ENCODE measurements around the gene MARCHF2. TPM values are rescaled to one million over a fixed set of nuclear protein-coding genes. Genes with fewer than 3 reads are reported as not detected.
A peak's percentile ranks its signal among the peaks of the same experiment; 100 is the strongest.

MARCHF2 gene
- total RNA-seq, 5 donors from 2014 or later (not counting 1 experiment from before 2014, with no cell fraction given): 20.6 to 40.7 (median 35.6) TPM

DNA sequence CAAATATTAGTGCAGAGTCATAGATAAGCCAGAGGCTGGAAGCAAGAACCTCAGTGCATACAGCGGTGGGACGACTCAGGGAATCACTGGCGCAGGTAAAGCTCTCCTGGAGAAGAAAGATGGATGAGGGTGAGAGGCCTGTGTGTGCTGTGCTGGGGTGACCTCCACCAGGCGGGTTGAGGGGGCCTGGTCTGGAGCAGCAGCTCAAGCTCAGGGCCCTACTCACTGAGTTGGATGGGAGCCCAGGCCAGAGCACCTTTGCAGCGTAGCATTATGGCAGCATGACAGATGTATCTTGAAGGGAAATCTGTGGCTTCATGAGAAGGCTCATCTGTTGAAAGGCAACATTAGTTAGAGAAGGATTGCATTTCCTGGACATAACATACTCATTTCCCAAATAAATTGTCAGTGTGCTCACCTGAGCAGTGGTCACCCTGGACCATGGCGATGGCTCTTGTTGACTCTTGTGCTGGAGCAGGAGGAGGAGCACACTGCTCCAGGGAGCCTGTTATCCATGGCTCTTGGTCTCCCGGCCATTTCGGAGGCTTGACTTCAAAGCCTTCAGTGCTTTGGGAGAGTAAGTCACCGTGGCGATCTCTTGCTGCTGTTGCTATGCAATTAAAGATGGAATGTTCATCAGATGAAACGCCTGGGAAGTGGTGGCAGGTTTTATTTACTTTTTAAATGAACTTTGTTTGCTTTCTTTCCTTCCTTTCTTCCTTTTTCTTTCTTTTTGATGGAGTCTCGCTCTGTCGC, 56.7 kb downstream of the MARCHF2 start:
- H3K9me3 Mint-ChIP-seq: no peaks in the 10 kb centered on the region
- DNase-seq (no peak), ATAC-seq (replicated peaks in 1 of 4) (peak in 1 of 4 experiments; percentile 15)
- H3K27ac Mint-ChIP-seq: peak overlapping the region in 1 of 2 donors; percentile 36
- Histone ChIP-seq H3K27me3 (replicated peaks in 1 of 2; ENCODE audit: control insufficient read depth in 2 of 2, extremely low read depth in 1 of 2, insufficient read depth in 2 of 2, low read length in 1 of 2) (no peaks in the 10 kb centered on the region), H3K4me3 (ENCODE audit: control insufficient read depth in 1 of 2, extremely low read depth in 1 of 2, low read length in 1 of 2) (no peak overlapping the region), H3K4me1 (ENCODE audit: control insufficient read depth in 1 of 2, extremely low read depth in 1 of 2, insufficient read depth in 2 of 2, low read length in 2 of 2) (no peaks in the 10 kb centered on the region), H3K36me3 (ENCODE audit: control insufficient read depth in 2 of 2, extremely low read depth in 1 of 2, insufficient read depth in 1 of 2, low read length in 1 of 2) (peaks cover 23 to 95% of the 10 kb centered on the region in 2 donors), H3K27ac (ENCODE audit: low read length) (no peak overlapping the region), H3K9me3 (no peaks in the 10 kb centered on the region)
- H3K4me3 Mint-ChIP-seq: no peak overlapping the region
- WGBS (ENCODE audit: insufficient coverage): 96% methylated on average over 8 of the region's 13 CpGs
- no peaks in the 10 kb centered on the region for H3K27me3 Mint-ChIP-seq
- peaks cover 71% of the 10 kb centered on the region for H3K36me3 Mint-ChIP-seq
- POLR2A ChIA-PET: interaction anchor here in 1 of 2 donors (1.4 kb wide), 1 partner anchor 8 kb away, joined by 3 read pairs; no protein-coding TSS in a partner anchor
- CTCF ChIA-PET: no interaction called here
- peaks cover 32 to 37% (median 33%) of the 10 kb centered on the region in 3 donors for H3K4me1 Mint-ChIP-seq

DNA sequence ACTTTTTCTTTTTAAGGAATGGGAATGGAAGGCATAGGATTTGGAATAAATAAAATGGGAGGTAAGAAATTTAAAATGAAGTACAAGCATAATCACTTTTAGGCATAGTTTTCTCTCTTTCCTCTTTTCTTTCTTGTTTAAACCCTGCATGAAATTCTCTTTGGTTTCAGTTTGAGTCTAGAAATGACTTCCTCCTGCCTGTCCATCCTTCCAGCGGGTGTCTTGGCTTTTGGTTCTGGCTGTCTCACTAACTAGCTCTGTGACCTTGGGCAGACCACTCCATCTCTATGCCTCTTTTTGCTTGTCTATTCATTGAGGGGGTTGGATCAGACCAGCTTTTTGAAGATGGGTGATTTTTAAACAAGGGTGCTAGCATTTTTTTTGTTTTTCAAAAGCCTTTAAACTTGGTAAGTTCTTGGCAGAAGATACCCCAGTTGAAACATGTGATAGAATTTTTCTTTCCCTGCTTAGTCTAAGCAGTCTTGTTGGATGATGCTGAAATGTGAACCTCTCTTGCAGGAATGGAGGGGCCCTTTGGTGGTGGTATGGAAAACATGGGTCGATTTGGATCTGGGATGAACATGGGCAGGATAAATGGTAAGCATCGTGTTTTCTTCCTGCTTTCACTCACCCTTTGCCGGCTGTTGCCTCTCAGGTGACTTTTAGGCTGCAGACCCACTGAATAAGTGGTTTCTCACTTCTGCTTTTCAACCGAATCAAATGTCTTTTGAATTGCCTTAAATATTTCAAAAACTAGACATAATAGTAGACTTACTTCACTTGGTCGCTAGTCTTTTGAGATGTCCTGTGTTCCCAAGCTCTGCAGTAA, 60.8 kb downstream of the MARCHF2 start:
- CTCF ChIA-PET: interaction anchor here in 1 of 2 donors (0.7 kb wide), 1 partner anchor 127 kb away, joined by 3 read pairs; no protein-coding TSS in a partner anchor
- WGBS (ENCODE audit: insufficient coverage): 20% methylated on average over 2 of the region's 6 CpGs
- Mint-ChIP-seq H3K27ac (peak overlapping the region; percentile 75 to 84), H3K4me1 (peaks cover 47 to 53% (median 53%) of the 10 kb centered on the region in 3 donors), H3K4me3 (no peak overlapping the region), H3K36me3 (peaks cover 53% of the 10 kb centered on the region), H3K27me3 (no peaks in the 10 kb centered on the region), H3K9me3 (no peaks in the 10 kb centered on the region)
- POLR2A ChIA-PET: interaction anchor here in 1 of 2 donors (0.6 kb wide), 1 partner anchor 244 kb away, joined by 4 read pairs; no protein-coding TSS in a partner anchor
- DNase-seq (no peak), ATAC-seq (replicated peaks in 1 of 4) (no peak)
- no peak overlapping the region for H3K27ac ChIP-seq (ENCODE audit: low read length)
- no peaks in the 10 kb centered on the region for H3K9me3 ChIP-seq
- H3K27me3 ChIP-seq (replicated peaks in 1 of 2; ENCODE audit: control insufficient read depth in 2 of 2, extremely low read depth in 1 of 2, insufficient read depth in 2 of 2, low read length in 1 of 2): no peaks in the 10 kb centered on the region
- peaks cover 17 to 89% of the 10 kb centered on the region in 2 donors for H3K36me3 ChIP-seq (ENCODE audit: control insufficient read depth in 2 of 2, extremely low read depth in 1 of 2, insufficient read depth in 1 of 2, low read length in 1 of 2)
- H3K4me1 ChIP-seq (ENCODE audit: control insufficient read depth in 1 of 2, extremely low read depth in 1 of 2, insufficient read depth in 2 of 2, low read length in 2 of 2): peaks cover 14 to 27% of the 10 kb centered on the region in 2 experiments
- no peak overlapping the region for H3K4me3 ChIP-seq (ENCODE audit: control insufficient read depth in 1 of 2, extremely low read depth in 1 of 2, low read length in 1 of 2)

- no peaks in the 10 kb centered on the region for H3K9me3 Mint-ChIP-seq
- Histone ChIP-seq H3K27me3 (replicated peaks in 1 of 2; ENCODE audit: control insufficient read depth in 2 of 2, extremely low read depth in 1 of 2, insufficient read depth in 2 of 2, low read length in 1 of 2) (no peaks in the 10 kb centered on the region), H3K36me3 (ENCODE audit: control insufficient read depth in 2 of 2, extremely low read depth in 1 of 2, insufficient read depth in 1 of 2, low read length in 1 of 2) (peaks cover 17 to 83% of the 10 kb centered on the region in 2 donors), H3K4me3 (ENCODE audit: control insufficient read depth in 1 of 2, extremely low read depth in 1 of 2, low read length in 1 of 2) (no peak overlapping the region), H3K27ac (ENCODE audit: low read length) (no peak overlapping the region), H3K4me1 (ENCODE audit: control insufficient read depth in 1 of 2, extremely low read depth in 1 of 2, insufficient read depth in 2 of 2, low read length in 2 of 2) (peaks cover 14 to 35% of the 10 kb centered on the region in 2 experiments), H3K9me3 (no peaks in the 10 kb centered on the region)
- ATAC-seq (replicated peaks in 1 of 4): no peak
- no peaks in the 10 kb centered on the region for H3K27me3 Mint-ChIP-seq
- DNase-seq: no peak
- H3K36me3 Mint-ChIP-seq: peaks cover 43% of the 10 kb centered on the region
- no CpG with 5 or more reads among the region's 1 CpG for WGBS (ENCODE audit: insufficient coverage)
- POLR2A ChIA-PET: interaction anchor here in 1 of 2 donors (0.6 to 0.7 kb wide), 2 partner anchors 7 to 96 kb away, joined by 3 to 4 read pairs; no protein-coding TSS in a partner anchor
- CTCF ChIA-PET: interaction anchor here in 1 of 2 donors (0.7 kb wide), 1 partner anchor 500 kb away, joined by 3 read pairs; no protein-coding TSS in a partner anchor
- H3K4me3 Mint-ChIP-seq: no peak overlapping the region
- H3K4me1 Mint-ChIP-seq: peaks cover 45 to 54% (median 51%) of the 10 kb centered on the region in 3 donors
- no peak overlapping the region for H3K27ac Mint-ChIP-seq
These were observed 61.9 kb downstream of the MARCHF2 start for GRCh38 chr19:8475005-8475404.

- H3K9me3 ChIP-seq: no peaks in the 10 kb centered on the region
- no peak for DNase-seq
- Mint-ChIP-seq H3K27me3 (no peaks in the 10 kb centered on the region), H3K27ac (peak overlapping the region; percentile 44 to 59), H3K9me3 (no peaks in the 10 kb centered on the region), H3K36me3 (peaks cover 43% of the 10 kb centered on the region), H3K4me1 (peaks cover 58 to 67% (median 65%) of the 10 kb centered on the region in 3 donors), H3K4me3 (no peak overlapping the region)
- H3K4me3 ChIP-seq (ENCODE audit: control insufficient read depth in 1 of 2, extremely low read depth in 1 of 2, low read length in 1 of 2): no peak overlapping the region
- H3K27ac ChIP-seq (ENCODE audit: low read length): no peak overlapping the region
- CTCF ChIA-PET: no interaction called here
- POLR2A ChIA-PET: interaction anchor here in 1 of 2 donors (0.6 to 0.7 kb wide), 2 partner anchors 21 to 22 kb away, joined by 4 to 7 read pairs; no protein-coding TSS in a partner anchor
- peaks cover 9 to 78% of the 10 kb centered on the region in 2 donors for H3K36me3 ChIP-seq (ENCODE audit: control insufficient read depth in 2 of 2, extremely low read depth in 1 of 2, insufficient read depth in 1 of 2, low read length in 1 of 2)
- WGBS (ENCODE audit: insufficient coverage): 58% methylated on average over 2 of the region's 8 CpGs
- H3K27me3 ChIP-seq (replicated peaks in 1 of 2; ENCODE audit: control insufficient read depth in 2 of 2, extremely low read depth in 1 of 2, insufficient read depth in 2 of 2, low read length in 1 of 2): no peaks in the 10 kb centered on the region
- H3K4me1 ChIP-seq (ENCODE audit: control insufficient read depth in 1 of 2, extremely low read depth in 1 of 2, insufficient read depth in 2 of 2, low read length in 2 of 2): peaks cover 18 to 50% of the 10 kb centered on the region in 2 experiments
- no peak for ATAC-seq (replicated peaks in 1 of 4)
These were observed 63.4 kb downstream of the MARCHF2 start for GRCh38 chr19:8476524-8476923.

DNA sequence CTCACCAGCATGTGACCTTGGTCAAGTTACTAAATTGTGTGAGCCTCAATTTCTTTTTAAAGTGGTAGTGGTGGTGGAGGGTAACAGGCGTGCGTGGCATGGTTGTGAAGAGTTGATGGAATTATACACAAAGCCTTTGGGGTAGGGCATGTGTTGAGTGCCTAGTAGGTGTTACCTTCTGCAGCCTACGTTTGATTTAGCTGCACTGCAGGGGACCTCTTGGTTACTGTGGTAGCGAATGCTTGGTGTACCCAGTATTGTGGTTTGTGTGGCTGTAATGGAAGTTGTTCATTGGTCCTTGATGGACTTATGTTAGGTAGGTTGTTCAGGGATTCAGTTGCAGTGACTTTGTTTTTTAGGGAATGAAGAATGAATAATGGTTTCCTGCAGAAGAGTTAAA, 64.8 kb downstream of the MARCHF2 start:
- ATAC-seq (replicated peaks in 1 of 4) (peak in 1 of 4 experiments; percentile 25), DNase-seq (no peak)
- Mint-ChIP-seq H3K4me3 (peak overlapping the region in 2 of 3 donors; percentile 25 to 66), H3K36me3 (peaks cover 43% of the 10 kb centered on the region), H3K9me3 (no peaks in the 10 kb centered on the region), H3K27ac (peak overlapping the region; percentile 71 to 90), H3K27me3 (no peaks in the 10 kb centered on the region), H3K4me1 (peaks cover 71 to 74% (median 72%) of the 10 kb centered on the region in 3 donors)
- WGBS (ENCODE audit: insufficient coverage): 30% methylated on average over 3 of the region's 4 CpGs
- Histone ChIP-seq H3K9me3 (no peaks in the 10 kb centered on the region), H3K27ac (ENCODE audit: low read length) (no peak overlapping the region), H3K4me3 (ENCODE audit: control insufficient read depth in 1 of 2, extremely low read depth in 1 of 2, low read length in 1 of 2) (no peak overlapping the region), H3K27me3 (replicated peaks in 1 of 2; ENCODE audit: control insufficient read depth in 2 of 2, extremely low read depth in 1 of 2, insufficient read depth in 2 of 2, low read length in 1 of 2) (no peaks in the 10 kb centered on the region), H3K4me1 (ENCODE audit: control insufficient read depth in 1 of 2, extremely low read depth in 1 of 2, insufficient read depth in 2 of 2, low read length in 2 of 2) (peaks cover 18 to 52% of the 10 kb centered on the region in 2 experiments), H3K36me3 (ENCODE audit: control insufficient read depth in 2 of 2, extremely low read depth in 1 of 2, insufficient read depth in 1 of 2, low read length in 1 of 2) (peaks cover 9 to 77% of the 10 kb centered on the region in 2 donors)
- ChIA-PET CTCF (interaction anchor here in 1 of 2 donors (0.6 kb wide), 1 partner anchor 58 kb away, joined by 5 read pairs; no protein-coding TSS in a partner anchor), POLR2A (no interaction called here)

DNA sequence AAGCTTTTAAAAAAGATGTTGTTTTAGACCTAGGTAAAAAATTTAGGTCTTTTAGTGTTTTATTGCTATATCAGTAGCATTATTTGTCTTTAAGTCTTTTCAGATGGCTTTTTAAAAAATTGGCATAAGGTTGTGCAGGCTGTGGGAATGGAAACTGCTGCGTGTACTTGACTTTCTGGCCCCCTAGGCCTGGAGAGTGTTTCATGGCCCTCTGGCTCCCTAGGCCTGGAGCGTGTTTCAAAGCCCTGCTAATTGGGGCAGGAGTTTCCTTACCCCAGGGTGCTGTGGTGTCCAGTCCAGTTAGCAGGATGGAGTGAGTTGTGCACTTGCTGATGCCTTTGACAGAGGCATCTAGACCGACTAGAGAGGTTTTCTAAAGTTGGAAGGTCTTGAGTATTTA, 65.5 kb downstream of the MARCHF2 start:
- Histone ChIP-seq H3K36me3 (ENCODE audit: control insufficient read depth in 2 of 2, extremely low read depth in 1 of 2, insufficient read depth in 1 of 2, low read length in 1 of 2) (peaks cover 8 to 79% of the 10 kb centered on the region in 2 donors), H3K27ac (ENCODE audit: low read length) (no peak overlapping the region), H3K4me3 (ENCODE audit: control insufficient read depth in 1 of 2, extremely low read depth in 1 of 2, low read length in 1 of 2) (no peak overlapping the region), H3K27me3 (replicated peaks in 1 of 2; ENCODE audit: control insufficient read depth in 2 of 2, extremely low read depth in 1 of 2, insufficient read depth in 2 of 2, low read length in 1 of 2) (no peaks in the 10 kb centered on the region), H3K4me1 (ENCODE audit: control insufficient read depth in 1 of 2, extremely low read depth in 1 of 2, insufficient read depth in 2 of 2, low read length in 2 of 2) (peaks cover 18 to 52% of the 10 kb centered on the region in 2 experiments), H3K9me3 (no peaks in the 10 kb centered on the region)
- ATAC-seq (replicated peaks in 1 of 4): no peak
- 90% methylated on average over 2 of the region's 3 CpGs for WGBS (ENCODE audit: insufficient coverage)
- Mint-ChIP-seq H3K27ac (peak overlapping the region; percentile 71 to 90), H3K36me3 (peaks cover 44% of the 10 kb centered on the region), H3K4me3 (peak overlapping the region in 1 of 3 donors; percentile 66), H3K4me1 (peaks cover 72 to 75% (median 75%) of the 10 kb centered on the region in 3 donors), H3K9me3 (no peaks in the 10 kb centered on the region), H3K27me3 (no peaks in the 10 kb centered on the region)
- no peak for DNase-seq
- ChIA-PET CTCF (interaction anchor here in 1 of 2 donors (0.6 to 0.7 kb wide), 2 partner anchors 58 to 88 kb away, joined by 4 to 5 read pairs; partner anchors contain the start of gene RAB11B), POLR2A (interaction anchor here in 1 of 2 donors (0.8 kb wide), 1 partner anchor 9 kb away, joined by 3 read pairs; no protein-coding TSS in a partner anchor)
